Left forelimb (tissue), 1 donor: ENCODE measurements around the gene FUT6.
"Not testable (repeated sequence)": the region's sequence is repeated elsewhere in the genome, so short reads cannot be mapped to it uniquely, and the experiment has no call there.

Experiments used
- DNase-seq: peaks from one replicate; pipeline ENCODE4 v3.0.0-alpha.2; 2018; ENCODE audit warnings: low spot score

FUT6 gene

DNA sequence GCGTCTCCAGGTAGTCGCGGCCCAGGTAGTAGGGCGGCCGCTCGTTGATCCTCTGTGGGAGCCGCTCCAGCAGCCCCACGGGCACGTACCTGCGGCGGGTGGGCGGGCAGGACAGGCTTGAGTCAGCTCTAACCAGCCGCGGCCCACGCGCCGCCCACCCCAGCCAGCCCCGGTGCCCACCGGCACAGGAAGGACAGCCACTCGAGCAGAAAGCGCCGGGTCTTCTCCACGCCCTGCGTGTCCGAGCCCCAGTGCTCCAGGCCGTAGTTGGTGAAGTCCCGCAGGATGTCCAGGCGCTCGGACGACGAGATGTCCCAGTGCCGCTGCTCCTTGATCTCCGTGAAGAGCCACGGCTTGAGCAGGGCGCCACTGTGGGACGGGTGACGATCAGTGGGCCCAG lies 54.1 kb downstream of the FUT6 start:
- no peak for DNase-seq

GRCh38 chr19:5784581-5785147 lies 54.8 kb downstream of the FUT6 start, which contains the start of gene PRR22:
Gene PRR22, minus strand, starts transcription at chr19:5784746. Its CDS starts 86 bp downstream, at chr19:5784660.
- DNase-seq: no peak

DNA sequence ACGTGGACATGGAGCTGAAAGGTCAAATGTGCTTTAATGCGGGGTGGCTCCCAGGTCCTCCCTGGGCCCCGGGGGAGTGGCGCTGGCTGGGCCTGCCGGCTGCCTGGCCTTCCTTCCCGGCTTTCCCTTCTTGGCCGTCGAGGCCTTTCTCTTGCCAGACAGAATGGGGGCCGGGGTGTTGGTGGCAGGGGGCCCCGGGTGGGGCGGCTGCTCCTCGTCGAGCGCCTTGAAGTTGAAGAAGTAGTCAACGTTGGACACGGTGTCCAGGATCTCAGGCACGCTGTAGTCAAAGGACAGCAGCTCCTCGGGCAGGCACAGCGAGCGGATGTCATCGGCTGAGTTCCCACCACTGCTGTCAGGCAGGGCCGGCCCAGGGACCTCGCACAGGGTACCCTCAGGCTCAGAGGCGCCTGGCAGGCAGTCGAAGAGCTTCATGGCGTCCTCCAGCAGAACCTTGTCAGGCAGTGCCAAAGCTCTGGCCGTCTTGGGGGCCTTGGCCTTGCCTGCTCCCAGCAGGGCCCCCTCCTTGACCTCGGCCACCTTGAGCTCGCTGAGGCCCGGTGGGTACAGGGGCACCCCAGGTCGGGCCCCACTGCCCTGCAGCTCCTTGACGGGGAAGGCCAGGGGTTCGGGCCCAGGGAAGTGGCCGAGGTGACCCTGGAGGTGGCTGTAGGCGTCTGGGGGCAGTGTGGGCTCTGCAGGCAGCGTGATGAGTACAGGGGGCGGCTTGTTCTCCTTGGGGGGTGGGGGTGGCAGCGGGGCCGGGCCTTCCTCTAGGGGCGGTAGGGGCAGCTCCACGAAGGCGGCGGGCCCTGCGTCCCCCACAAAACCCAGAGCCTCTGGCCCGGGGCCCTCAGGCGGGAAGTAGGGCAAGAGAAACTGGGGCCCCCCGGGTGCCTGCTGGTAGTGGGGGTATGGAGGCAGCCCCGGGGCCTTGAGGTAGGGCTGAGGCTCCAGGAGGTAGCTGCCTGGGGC lies 56.3 kb downstream of the FUT6 start:
- DNase-seq: no peak

GRCh38 chr19:5782322-5782721 lies 57.2 kb downstream of the FUT6 start:
- DNase-seq: no peak

DNA sequence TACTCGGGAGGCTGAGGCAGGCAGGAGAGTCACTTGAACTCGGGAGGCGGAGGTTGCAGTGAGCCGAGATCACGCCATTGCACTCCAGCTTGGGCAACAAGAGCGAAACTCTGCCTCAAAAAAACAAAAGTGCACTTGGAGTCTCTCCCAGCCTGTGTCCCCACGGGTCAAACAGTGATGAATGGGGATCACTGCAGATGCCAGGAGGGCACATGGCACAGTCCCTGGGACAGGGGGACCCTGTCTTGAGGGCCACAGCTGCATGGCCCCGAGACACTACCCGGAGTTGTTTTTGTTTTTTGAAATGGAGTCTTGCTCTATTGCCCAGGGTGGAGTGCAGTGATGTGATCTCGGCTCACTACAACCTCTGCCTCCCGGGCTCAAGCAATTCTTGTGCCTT lies 58.6 kb downstream of the FUT6 start:
- DNase-seq: not testable (repeated sequence)
